H1 (cell line): ENCODE data around the gene TIE1. TPM values are rescaled to one million over a fixed set of nuclear protein-coding genes. Genes with fewer than 3 reads are reported as not detected.

ENCODE experiments used
- CTCF ChIA-PET: fragments of 300-600 bp; sonication (Branson Sonifier 250); formaldehyde crosslinking; loops from one replicate; lab custom pipeline; 2021; ENCODE audit not compliant: partially characterized antibody; lab: Charles Lee
- POLR2A ChIA-PET: fragments of 300-600 bp; sonication (Branson Sonifier 250); formaldehyde crosslinking; loops from one replicate; lab custom pipeline; 2021; ENCODE audit warnings: inconsistent platforms; ENCODE audit not compliant: partially characterized antibody; lab: Charles Lee
- DNase-seq, 2 experiments: peaks; one replicate each; pipeline versions ENCODE4 v3.0.0 to v3.0.0-alpha.2; 2010 to 2022; ENCODE audit warnings: low spot score in 2 of 2, low read depth in 1 of 2, mixed read lengths in 1 of 2
- FAIRE-seq: peaks from 2 replicates; lab custom pipeline; 2011; peaks lifted over from hg19 to GRCh38; lab: Jason Lieb, UNC
- H2AFZ ChIP-seq: 2 replicates; pipeline ENCODE4 v1.8.1; 2012; ENCODE audit warnings: low read length, inconsistent platforms
- H2AK5ac ChIP-seq: 2 replicates; pipeline ENCODE4 v1.6.1; 2013; ENCODE audit warnings: low read depth, low read length
- H2BK120ac ChIP-seq: replicated peaks from 2 replicates; pipeline ENCODE3; 2013; ENCODE audit warnings: low read depth, low read length, inconsistent platforms
- H2BK12ac ChIP-seq: 2 replicates; pipeline ENCODE4 v1.6.1; 2013; ENCODE audit warnings: low read depth, low read length
- H2BK15ac ChIP-seq: 2 replicates; pipeline ENCODE4 v1.6.1; 2013; ENCODE audit warnings: low read length
- H2BK20ac ChIP-seq: 2 replicates; pipeline ENCODE4 v1.6.1; 2013; ENCODE audit warnings: low read length
- H2BK5ac ChIP-seq: 2 replicates; pipeline ENCODE4 v1.6.1; 2013; ENCODE audit warnings: low read depth, low read length
- H3K14ac ChIP-seq: 2 replicates; pipeline ENCODE4 v1.6.1; 2013; ENCODE audit warnings: inconsistent platforms; ENCODE audit not compliant: insufficient read length
- H3K18ac ChIP-seq: 2 replicates; pipeline ENCODE4 v1.6.1; 2013; ENCODE audit warnings: low read length; ENCODE audit errors: extremely low read depth
- H3K23ac ChIP-seq: 2 replicates; pipeline ENCODE4 v1.6.1; 2013; ENCODE audit warnings: inconsistent platforms; ENCODE audit not compliant: insufficient read length
- H3K23me2 ChIP-seq: 2 replicates; pipeline ENCODE4 v1.6.1; 2013; ENCODE audit warnings: low read depth, low read length
- H3K27ac ChIP-seq: 2 replicates; pipeline ENCODE4 v1.6.1; 2011; ENCODE audit warnings: low read depth, low read length, inconsistent platforms
- H3K27me3 ChIP-seq, 4 experiments: replicated peaks in 1 of 4; 1 replicate in 1 of 4; 2 replicates in 3 of 4; pipeline versions ENCODE4 v1.6.1 to v1.8.1; 2011 to 2013; ENCODE audit warnings: low read length in 3 of 4, mild to moderate bottlenecking in 3 of 4, inconsistent platforms in 2 of 4, mixed read lengths in 2 of 4, moderate library complexity in 1 of 4; ENCODE audit not compliant: control insufficient read depth in 3 of 4, insufficient read depth in 3 of 4; ENCODE audit errors: extremely low read depth in 1 of 4
- H3K36me3 ChIP-seq, 4 experiments: 2 replicates each; pipeline versions ENCODE4 v1.6.1 to v1.8.1; 2011 to 2013; ENCODE audit warnings: mild to moderate bottlenecking in 4 of 4, low read length in 3 of 4, moderate library complexity in 2 of 4, control low read depth in 1 of 4, inconsistent platforms in 1 of 4; ENCODE audit not compliant: insufficient read depth in 4 of 4, control insufficient read depth in 2 of 4
- H3K4ac ChIP-seq: replicated peaks from 2 replicates; pipeline ENCODE3; 2013; ENCODE audit warnings: low read length, low read depth, mixed read lengths, inconsistent platforms; ENCODE audit not compliant: insufficient read length
- H3K4me1 ChIP-seq, 4 experiments: replicated peaks in 1 of 4; 1 replicate in 1 of 4; 2 replicates in 3 of 4; pipeline versions ENCODE4 v1.6.1 to v1.8.1; 2011 to 2013; ENCODE audit warnings: low read length in 3 of 4, inconsistent platforms in 2 of 4, mixed read lengths in 1 of 4; ENCODE audit not compliant: insufficient read depth in 4 of 4, control insufficient read depth in 3 of 4
- H3K4me2 ChIP-seq, 2 experiments: 2 replicates each; pipeline versions ENCODE4 v1.6.1 to v1.8.1; 2011 to 2013; ENCODE audit warnings: low read depth in 2 of 2, low read length in 2 of 2, control low read depth in 1 of 2, inconsistent platforms in 1 of 2, mild to moderate bottlenecking in 1 of 2; ENCODE audit not compliant: insufficient read depth in 1 of 2
- H3K4me3 ChIP-seq, 4 experiments: fragments of 200-600, 300-600 bp in 1 of 4; sonication (generic), shearing (Covaris generic), sonication (Bioruptor Twin) in 1 of 4; 2 replicates each; pipeline versions ENCODE4 v1.5.1 to v1.8.1; 2011 to 2016; ENCODE audit warnings: low read length in 4 of 4, low read depth in 3 of 4, control low read depth in 2 of 4, inconsistent platforms in 2 of 4, mild to moderate bottlenecking in 2 of 4, mixed read lengths in 1 of 4, moderate library complexity in 1 of 4; ENCODE audit not compliant: insufficient read depth in 2 of 4; ENCODE audit errors: extremely low read depth in 1 of 4
- H3K56ac ChIP-seq: replicated peaks from 2 replicates; pipeline ENCODE3; 2013; ENCODE audit warnings: low read depth, mild to moderate bottlenecking, mixed read lengths, low read length, inconsistent platforms; ENCODE audit not compliant: insufficient read length
- H3K79me1 ChIP-seq: 2 replicates; pipeline ENCODE4 v1.6.1; 2013; ENCODE audit warnings: low read depth, low read length, control low read depth
- H3K79me2 ChIP-seq, 2 experiments: 2 replicates each; pipeline versions ENCODE4 v1.6.1 to v1.8.1; 2012 to 2013; ENCODE audit warnings: low read length in 2 of 2, mild to moderate bottlenecking in 2 of 2, inconsistent platforms in 1 of 2; ENCODE audit not compliant: insufficient read depth in 2 of 2, control insufficient read depth in 1 of 2
- H3K9ac ChIP-seq, 4 experiments: replicated peaks in 1 of 4; 1 replicate in 1 of 4; 2 replicates in 3 of 4; pipeline versions ENCODE4 v1.6.1 to v1.8.1; 2011 to 2013; ENCODE audit warnings: low read depth in 3 of 4, low read length in 3 of 4, control low read depth in 2 of 4, mild to moderate bottlenecking in 2 of 4, moderate library complexity in 2 of 4, inconsistent platforms in 1 of 4; ENCODE audit errors: extremely low read depth in 1 of 4
- H3K9me3 ChIP-seq, 2 experiments: 2 replicates each; pipeline versions ENCODE4 v1.6.1 to v1.8.1; 2012 to 2013; ENCODE audit warnings: mild to moderate bottlenecking in 2 of 2, moderate library complexity in 2 of 2, control low read depth in 1 of 2, inconsistent platforms in 1 of 2, low read depth in 1 of 2, low read length in 1 of 2, mixed read lengths in 1 of 2; ENCODE audit not compliant: insufficient read depth in 2 of 2
- H4K20me1 ChIP-seq, 2 experiments: replicated peaks in 1 of 2; 2 replicates each; pipeline versions ENCODE3 to v1.8.1; 2011 to 2013; ENCODE audit warnings: inconsistent platforms in 2 of 2, low read length in 2 of 2, mild to moderate bottlenecking in 1 of 2; ENCODE audit not compliant: insufficient read depth in 2 of 2, control insufficient read depth in 1 of 2
- H4K5ac ChIP-seq: 2 replicates; pipeline ENCODE4 v1.6.1; 2013; ENCODE audit warnings: low read length, low read depth, mixed read lengths, inconsistent platforms; ENCODE audit not compliant: insufficient read length
- H4K8ac ChIP-seq: 2 replicates; pipeline ENCODE4 v1.8.0; 2013; ENCODE audit warnings: mild to moderate bottlenecking, moderate library complexity, low read length, inconsistent platforms; ENCODE audit not compliant: insufficient read depth; ENCODE audit errors: extremely low read depth
- H4K91ac ChIP-seq: replicated peaks from 2 replicates; pipeline ENCODE3; 2013; ENCODE audit warnings: low read length, mixed read lengths, inconsistent platforms; ENCODE audit not compliant: insufficient read length
- WGBS, 2 experiments: shearing (Covaris generic) in 1 of 2; methylation state at CpG; one replicate each; pipeline versions ENCODE4 v1.1.6 to v1.1.7; 2013 to 2015; ENCODE audit warnings: low lambda C conversion rate in 2 of 2, mixed read lengths in 2 of 2, inconsistent platforms in 1 of 2, low coverage in 1 of 2, missing lambda C conversion rate in 1 of 2; ENCODE audit not compliant: insufficient replicate concordance in 2 of 2, insufficient coverage in 1 of 2, insufficient read length in 1 of 2; ENCODE audit errors: extremely low coverage in 1 of 2, missing lambda C conversion rate in 1 of 2; 5-methylcytosine and 5-hydroxymethylcytosine counted together
- polyA plus RNA-seq, 7 experiments: library from polyadenylated mRNA; depleted of rRNA in 3 of 7; stranded (reverse) in 5 of 7; unstranded in 2 of 7; fragments of >200 nt in 5 of 7; fragments of 200-250 nt in 2 of 7; gene quantifications; 1 replicate in 5 of 7; 2 replicates in 1 of 7; 4 replicates in 1 of 7; pipeline versions ENCODE4 v1.2.1 to v1.2.3, GENCODE V29; 2011 to 2013; ENCODE audit warnings: missing spikeins in 2 of 7, mixed read lengths in 2 of 7
- total RNA-seq: library from RNA; stranded (reverse); fragmentation: NEBNext Ultra II Directional; extraction: Animal tissue kit (Norgen Biotek cat#: 25700); gene quantifications from 2 replicates; pipeline ENCODE4 v1.2.1, GENCODE V29; 2021

Gene TIE1
- total and polyA plus RNA-seq, 2 of the 8 experiments (the other 6 are each of a cell fraction or from before 2014, with no cell fraction given): 0.74 to 2.2 TPM

- Histone ChIP-seq H4K20me1 (no peaks in the 10 kb centered on the region), H2BK12ac (peak within 1 kb of the TSS; percentile 98), H4K8ac (peak within 1 kb of the TSS; percentile 73; the same call in 1 of the 2 replicates), H2BK5ac (peak within 1 kb of the TSS; percentile 87), H3K4me3 (peak within 1 kb of the TSS; percentile 54 to 67 (median 60)), H3K56ac (no peak within 1 kb of the TSS), H3K27ac (peak within 1 kb of the TSS; percentile 54; the same call in 1 of the 2 replicates), H3K79me2 (0 out of 4 replicates have a peak, but pooled peaks cover 0 to 3% of the 10 kb centered on the region in 2 experiments), H4K91ac (peak within 1 kb of the TSS; percentile 29), H3K18ac (peak within 1 kb of the TSS; percentile 73), H2BK120ac (no peak within 1 kb of the TSS), H2AK5ac (peak within 1 kb of the TSS; percentile 39; the same call in 1 of the 2 replicates), H3K23ac (no peak within 1 kb of the TSS), H2BK20ac (no peak within 1 kb of the TSS), H3K27me3 (no peaks in the 10 kb centered on the region), H2BK15ac (peak within 1 kb of the TSS; percentile 77; the same call in 1 of the 2 replicates), H3K4ac (peak within 1 kb of the TSS; percentile 70), H4K5ac (peak within 1 kb of the TSS; percentile 44), H3K9me3 (peaks cover 2 to 4% of the 10 kb centered on the region in 2 experiments; a peak in 1 of 4 replicates), H3K79me1 (peaks cover 3% of the 10 kb centered on the region), H3K14ac (no peak within 1 kb of the TSS), H2AFZ (no peak within 1 kb of the TSS), H3K23me2 (peaks cover 6% of the 10 kb centered on the region; the same call in 1 of the 2 replicates), H3K9ac (peak within 1 kb of the TSS in 3 of 4 experiments; percentile 22 to 84 (median 43); a peak in 4 of 7 replicates), H3K4me1 (peaks cover 0 to 12% (median 5%) of the 10 kb centered on the region in 4 experiments; a peak in 5 of 7 replicates), H3K4me2 (peak within 1 kb of the TSS; percentile 80 to 94), H3K36me3 (peaks cover 2 to 12% (median 6%) of the 10 kb centered on the region in 4 experiments; a peak in 6 of 8 replicates)
- ChIA-PET CTCF (interaction anchor here (0.6 to 1.6 kb wide), 7 partner anchors 9 to 144 kb away, joined by 3 to 7 read pairs (median 4); partner anchors contain the start of gene C1orf210), POLR2A (interaction anchor here (0.8 to 3.2 kb wide), 7 partner anchors 10 to 98 kb away, joined by 3 to 31 read pairs (median 5); partner anchors contain the start of genes C1orf210, CDC20 and ELOVL1)
- FAIRE-seq (no peak), DNase-seq (no peak)
- WGBS, 2 experiments: 67% methylated on average over 7 of the region's 7 CpGs; no CpG with 5 or more reads in 1 of the 2 experiments
Measured at GRCh38 chr1:43269627-43270375, 31.0 kb upstream of the TIE1 start, which contains the start of gene TMEM125. Gene TMEM125 (plus strand): TSS chr1:43269983. CDS start chr1:43272723, 2,740 bp downstream.
